ENCODE results near the gene PARP3.

Gene PARP3

DNA sequence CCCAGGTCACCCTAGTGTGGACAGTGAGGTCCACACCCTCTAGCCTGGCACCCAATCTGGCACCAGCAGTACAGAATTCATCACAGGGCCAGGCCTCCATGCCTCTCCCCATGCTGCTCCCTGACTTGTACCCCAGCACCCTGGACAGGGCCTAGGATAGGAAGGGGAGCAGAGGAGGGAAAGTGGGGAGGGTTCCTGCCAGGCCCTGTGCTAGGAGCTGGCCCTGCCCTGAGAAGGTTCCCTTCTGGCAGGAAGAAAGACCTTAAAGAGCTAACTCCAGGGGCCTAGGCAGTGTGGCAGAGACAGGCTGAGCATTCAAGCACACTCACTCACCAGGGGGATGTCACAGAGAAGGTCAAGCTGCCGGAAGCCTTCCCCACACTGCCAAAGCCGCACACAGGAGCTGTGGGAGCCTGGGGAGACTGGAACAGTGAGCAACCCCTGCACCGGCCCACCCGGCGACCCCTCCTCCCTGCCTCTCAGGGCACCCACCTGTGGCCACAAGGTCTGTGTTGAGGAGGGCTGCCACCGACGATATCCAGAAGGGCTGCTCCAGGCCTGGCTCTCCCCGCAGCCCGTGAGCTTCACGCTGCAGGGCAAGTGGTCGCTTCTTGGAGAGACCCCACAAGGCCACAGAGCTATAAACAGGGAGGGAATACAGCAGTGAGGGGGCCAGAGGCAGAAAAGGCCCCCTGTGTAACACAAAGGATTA, 7.9 kb upstream of the PARP3 start:
- DNase-seq = no peak

GRCh38 chr3:51934991-51935885, 6.9 kb upstream of the PARP3 start:
- no peak for DNase-seq

DNA sequence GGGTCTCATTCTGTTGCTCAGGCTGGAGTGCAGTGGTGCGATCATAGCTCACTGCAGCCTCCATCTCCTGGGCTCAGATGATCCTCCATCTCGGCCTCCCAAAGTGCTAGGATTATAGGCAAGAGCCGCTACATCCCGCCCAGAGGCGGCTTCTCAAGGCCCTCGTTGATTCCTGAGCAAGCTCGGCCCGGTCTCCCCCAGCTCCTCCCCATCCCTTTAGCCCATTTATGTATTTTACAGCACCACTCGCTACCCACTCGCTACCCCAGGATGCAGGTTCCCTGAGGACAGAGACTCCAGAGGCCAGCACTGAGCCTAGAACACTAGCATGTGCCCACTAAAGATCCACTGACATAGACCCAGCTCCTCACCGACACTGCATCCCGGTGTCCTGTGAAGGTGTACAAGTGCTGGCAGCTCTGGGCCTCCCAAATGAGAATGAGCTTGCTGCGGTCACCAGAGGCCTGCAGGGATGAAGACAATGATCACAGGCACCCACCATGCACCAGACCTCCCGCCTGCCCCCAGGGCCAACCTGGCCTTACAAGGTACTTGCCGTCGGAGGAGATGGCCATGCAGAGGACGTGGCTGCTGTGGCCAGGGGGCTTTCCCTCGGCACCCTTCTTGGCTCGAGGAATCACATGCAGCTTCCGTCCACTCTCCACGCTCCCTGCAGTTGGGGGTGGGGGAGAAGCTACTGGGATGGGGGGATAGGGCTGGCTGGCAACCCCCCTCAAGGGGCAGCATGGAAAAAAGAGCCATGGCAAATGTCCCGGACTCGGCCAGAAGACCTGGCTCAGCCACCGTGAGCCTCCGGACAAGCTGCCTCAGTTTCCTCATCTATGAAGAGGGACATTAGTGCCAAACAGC, 6.0 kb upstream of the PARP3 start:
- DNase-seq = no peak

- no peak for DNase-seq
Measured at GRCh38 chr3:51937014-51937413, 5.1 kb upstream of the PARP3 start.

- DNase-seq = no peak
Measured at GRCh38 chr3:51937611-51938450, 4.3 kb upstream of the PARP3 start.

- DNase-seq = no peak
Measured at GRCh38 chr3:51938780-51939425, 3.3 kb upstream of the PARP3 start.

- DNase-seq = no peak
Measured at GRCh38 chr3:51940648-51941462, 1.3 kb upstream of the PARP3 start.

DNA sequence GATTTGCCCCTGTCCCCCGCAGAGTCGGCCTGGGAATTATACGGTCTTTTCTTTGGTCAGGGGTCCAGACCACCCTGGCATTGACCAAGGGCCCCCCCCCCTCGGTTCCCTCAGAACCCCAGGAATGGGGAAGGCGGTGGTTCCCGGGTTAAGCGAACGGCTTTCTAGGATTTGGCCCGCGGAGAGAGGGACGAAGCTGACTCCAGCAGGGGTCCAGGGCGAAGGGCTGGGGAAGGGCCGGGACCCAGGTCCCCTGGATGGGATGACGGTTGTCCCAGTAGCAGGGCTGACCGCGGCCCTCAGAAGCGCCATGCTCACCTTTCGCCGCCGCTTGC, 733 bp upstream of the PARP3 start:
- DNase-seq = no peak

GRCh38 chr3:51942603-51943450, 664 bp downstream of the PARP3 start:
- no peak for DNase-seq

GRCh38 chr3:51943451-51944391, 1.6 kb downstream of the PARP3 start:
- no peak for DNase-seq

DNA sequence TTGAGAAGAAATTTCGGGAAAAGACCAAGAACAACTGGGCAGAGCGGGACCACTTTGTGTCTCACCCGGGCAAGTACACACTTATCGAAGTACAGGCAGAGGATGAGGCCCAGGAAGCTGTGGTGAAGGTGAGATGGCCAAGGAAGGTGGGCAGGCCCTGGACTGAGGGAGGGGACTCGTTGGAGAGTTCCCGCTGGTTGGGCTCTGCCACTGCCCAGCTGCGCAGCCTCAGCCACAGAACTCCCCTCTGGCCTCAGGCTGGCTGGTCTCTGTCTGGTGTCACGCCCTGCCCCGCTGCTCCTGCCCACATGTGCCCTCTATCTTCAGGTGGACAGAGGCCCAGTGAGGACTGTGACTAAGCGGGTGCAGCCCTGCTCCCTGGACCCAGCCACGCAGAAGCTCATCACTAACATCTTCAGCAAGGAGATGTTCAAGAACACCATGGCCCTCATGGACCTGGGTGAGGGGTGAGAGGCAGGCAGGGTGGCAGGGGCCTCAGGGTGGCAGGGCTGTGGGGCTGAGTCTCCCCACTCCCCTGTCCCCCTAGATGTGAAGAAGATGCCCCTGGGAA, 2.4 kb downstream of the PARP3 start:
- DNase-seq = no peak

GRCh38 chr3:51945031-51945840, 3.1 kb downstream of the PARP3 start:
- DNase-seq = no peak

GRCh38 chr3:51945926-51946705, 4.0 kb downstream of the PARP3 start:
- no peak for DNase-seq

GRCh38 chr3:51946796-51947195, 4.6 kb downstream of the PARP3 start:
- no peak for DNase-seq

GRCh38 chr3:51947215-51947900, 5.2 kb downstream of the PARP3 start:
- no peak for DNase-seq

DNA sequence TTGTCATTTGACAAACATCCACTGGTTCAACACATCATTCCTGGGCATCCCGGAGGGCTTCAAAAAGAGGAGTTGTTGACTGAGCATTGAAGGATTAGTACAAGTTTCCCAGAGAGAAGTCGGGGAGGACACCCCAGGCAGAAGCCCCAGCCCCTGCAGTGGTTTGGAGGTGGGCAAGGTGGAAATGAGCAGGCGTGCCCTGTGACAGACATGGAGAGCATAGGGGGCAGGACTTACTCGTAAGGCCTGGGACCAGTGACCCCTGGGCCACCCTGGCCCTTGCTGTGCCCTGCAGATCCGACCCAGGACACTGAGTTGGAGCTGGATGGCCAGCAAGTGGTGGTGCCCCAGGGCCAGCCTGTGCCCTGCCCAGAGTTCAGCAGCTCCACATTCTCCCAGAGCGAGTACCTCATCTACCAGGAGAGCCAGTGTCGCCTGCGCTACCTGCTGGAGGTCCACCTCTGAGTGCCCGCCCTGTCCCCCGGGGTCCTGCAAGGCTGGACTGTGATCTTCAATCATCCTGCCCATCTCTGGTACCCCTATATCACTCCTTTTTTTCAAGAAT, 5.9 kb downstream of the PARP3 start:
- no peak for DNase-seq

All from NCI-H146 (cell line).